OCI-M2 (cell line): Measurements from ENCODE around the gene SYNJ1.

ENCODE experiments used
- DNase-seq: peaks from one replicate; lab custom pipeline; 2025; ENCODE audit not compliant: unreplicated experiment; lab: John Stamatoyannopoulos, UW

SYNJ1 gene

GRCh38 chr21:32584472-32584871 is 143.3 kb downstream of the SYNJ1 start:
- no peak for DNase-seq

GRCh38 chr21:32581732-32582131 is 146.1 kb downstream of the SYNJ1 start:
- DNase-seq, result no peak

- DNase-seq, result no peak
Observed at GRCh38 chr21:32580949-32581348, 146.9 kb downstream of the SYNJ1 start.
